ENCODE measurements around the gene LRRC17. TPM values are rescaled to one million over a fixed set of nuclear protein-coding genes. Genes with fewer than 3 reads are reported as not detected.
A peak's percentile ranks its signal among the peaks of the same experiment; 100 is the strongest.

Gene LRRC17
- total RNA-seq, 6 experiments from 2014 or later: 4.2 to 48.2 (median 4.8) TPM

- Mint-ChIP-seq H3K27me3 (ENCODE audit: insufficient read depth) (no peaks in the 10 kb centered on the region; the same call in 1 of the 2 replicates), H3K4me1 (ENCODE audit: low read depth) (peaks cover 37% of the 10 kb centered on the region), H3K4me3 (peak overlapping the region; percentile 40), H3K27ac (0 out of 2 replicates have a peak overlapping the region, but pooled peaks have one; percentile 1), H3K36me3 (ENCODE audit: low read depth) (0 out of 2 replicates have a peak, but pooled peaks cover 7% of the 10 kb centered on the region), H3K9me3 (no peaks in the 10 kb centered on the region)
- DNase-seq: peak; percentile 33
- no peak for TF ChIP-seq CTCF (IDR thresholded peaks at IDR 0.05)
Observed at GRCh38 chr7:102925976-102926782, 13.4 kb downstream of the LRRC17 start.

GRCh38 chr7:102926783-102927140 lies 14.0 kb downstream of the LRRC17 start:
- 0 out of 2 replicates have a peak, but pooled peaks cover 7% of the 10 kb centered on the region for H3K36me3 Mint-ChIP-seq (ENCODE audit: low read depth)
- H3K27ac Mint-ChIP-seq: peak overlapping the region; percentile 52
- no peak for TF ChIP-seq CTCF (IDR thresholded peaks at IDR 0.05)
- peaks cover 37% of the 10 kb centered on the region for H3K4me1 Mint-ChIP-seq (ENCODE audit: low read depth)
- H3K27me3 Mint-ChIP-seq (ENCODE audit: insufficient read depth): no peaks in the 10 kb centered on the region; the same call in 1 of the 2 replicates
- H3K9me3 Mint-ChIP-seq: no peaks in the 10 kb centered on the region
- peak overlapping the region; percentile 40 for H3K4me3 Mint-ChIP-seq
- no peak for DNase-seq

GRCh38 chr7:102927312-102927933 lies 14.6 kb downstream of the LRRC17 start:
- DNase-seq: peak; percentile 26
- TF ChIP-seq CTCF (IDR thresholded peaks at IDR 0.05): no peak
- peaks cover 37% of the 10 kb centered on the region for H3K4me1 Mint-ChIP-seq (ENCODE audit: low read depth)
- H3K4me3 Mint-ChIP-seq: peak overlapping the region; percentile 40; the same call in 1 of the 2 replicates
- peak overlapping the region; percentile 52 for H3K27ac Mint-ChIP-seq
- H3K36me3 Mint-ChIP-seq (ENCODE audit: low read depth): 0 out of 2 replicates have a peak, but pooled peaks cover 7% of the 10 kb centered on the region
- H3K27me3 Mint-ChIP-seq (ENCODE audit: insufficient read depth): no peaks in the 10 kb centered on the region; the same call in 1 of the 2 replicates
- H3K9me3 Mint-ChIP-seq: no peaks in the 10 kb centered on the region

- no peak for TF ChIP-seq CTCF (IDR thresholded peaks at IDR 0.05)
- no peaks in the 10 kb centered on the region for H3K9me3 Mint-ChIP-seq
- H3K4me1 Mint-ChIP-seq (ENCODE audit: low read depth): peaks cover 62% of the 10 kb centered on the region
- no peak for DNase-seq
- H3K36me3 Mint-ChIP-seq (ENCODE audit: low read depth): 0 out of 2 replicates have a peak, but pooled peaks cover 7% of the 10 kb centered on the region
- H3K4me3 Mint-ChIP-seq: no peak overlapping the region
- H3K27me3 Mint-ChIP-seq (ENCODE audit: insufficient read depth): no peaks in the 10 kb centered on the region; the same call in 1 of the 2 replicates
- no peak overlapping the region for H3K27ac Mint-ChIP-seq
Observed at GRCh38 chr7:102931757-102932156, 19.0 kb downstream of the LRRC17 start.

GRCh38 chr7:102933763-102934162 lies 21.0 kb downstream of the LRRC17 start:
- H3K36me3 Mint-ChIP-seq (ENCODE audit: low read depth): 0 out of 2 replicates have a peak, but pooled peaks cover 3% of the 10 kb centered on the region
- peak overlapping the region; percentile 93 for H3K27ac Mint-ChIP-seq
- no peaks in the 10 kb centered on the region; the same call in 1 of the 2 replicates for H3K27me3 Mint-ChIP-seq (ENCODE audit: insufficient read depth)
- no peak for TF ChIP-seq CTCF (IDR thresholded peaks at IDR 0.05)
- peaks cover 53% of the 10 kb centered on the region for H3K4me1 Mint-ChIP-seq (ENCODE audit: low read depth)
- DNase-seq: peak; percentile 90
- no peaks in the 10 kb centered on the region for H3K9me3 Mint-ChIP-seq
- peak overlapping the region; percentile 74 for H3K4me3 Mint-ChIP-seq

All from HFFc6 (cell line).